WERI-Rb-1 (cell line): ENCODE data around the gene SHC2.

Source experiments
- DNase-seq: peaks from one replicate; pipeline ENCODE4 v3.0.0-alpha.2; 2020
- H3K27ac ChIP-seq: fragments of 250-450 bp; sonication (Bioruptor Pico); 2 replicates; pipeline ENCODE4 v1.5.1; 2020; ENCODE audit warnings: mild to moderate bottlenecking, moderate library complexity
- H3K27me3 ChIP-seq: fragments of 250-450 bp; sonication (Bioruptor Pico); 2 replicates; pipeline ENCODE4 v1.5.1; 2021; ENCODE audit warnings: mild to moderate bottlenecking, low read depth, moderate library complexity; ENCODE audit not compliant: insufficient read depth, severe bottlenecking
- H3K36me3 ChIP-seq: fragments of 250-450 bp; sonication (Bioruptor Pico); 2 replicates; pipeline ENCODE4 v1.5.1; 2020; ENCODE audit warnings: mild to moderate bottlenecking, moderate library complexity
- H3K4me3 ChIP-seq: 2 replicates; pipeline ENCODE4 v1.5.1; 2011; ENCODE audit warnings: low read depth, mild to moderate bottlenecking, control low read depth, low read length
- H3K9me3 ChIP-seq: fragments of 250-450 bp; sonication (Bioruptor Pico); 2 replicates; pipeline ENCODE4 v1.5.1; 2021; ENCODE audit warnings: mild to moderate bottlenecking, moderate library complexity; ENCODE audit not compliant: severe bottlenecking
- TF ChIP-seq, protein P1 (sequence below): IDR thresholded peaks from 2 replicates; pipeline ENCODE4 v1.5.1; 2011; ENCODE audit warnings: low read depth, mild to moderate bottlenecking, control low read depth, inconsistent platforms, low read length

The SHC2 gene

DNA sequence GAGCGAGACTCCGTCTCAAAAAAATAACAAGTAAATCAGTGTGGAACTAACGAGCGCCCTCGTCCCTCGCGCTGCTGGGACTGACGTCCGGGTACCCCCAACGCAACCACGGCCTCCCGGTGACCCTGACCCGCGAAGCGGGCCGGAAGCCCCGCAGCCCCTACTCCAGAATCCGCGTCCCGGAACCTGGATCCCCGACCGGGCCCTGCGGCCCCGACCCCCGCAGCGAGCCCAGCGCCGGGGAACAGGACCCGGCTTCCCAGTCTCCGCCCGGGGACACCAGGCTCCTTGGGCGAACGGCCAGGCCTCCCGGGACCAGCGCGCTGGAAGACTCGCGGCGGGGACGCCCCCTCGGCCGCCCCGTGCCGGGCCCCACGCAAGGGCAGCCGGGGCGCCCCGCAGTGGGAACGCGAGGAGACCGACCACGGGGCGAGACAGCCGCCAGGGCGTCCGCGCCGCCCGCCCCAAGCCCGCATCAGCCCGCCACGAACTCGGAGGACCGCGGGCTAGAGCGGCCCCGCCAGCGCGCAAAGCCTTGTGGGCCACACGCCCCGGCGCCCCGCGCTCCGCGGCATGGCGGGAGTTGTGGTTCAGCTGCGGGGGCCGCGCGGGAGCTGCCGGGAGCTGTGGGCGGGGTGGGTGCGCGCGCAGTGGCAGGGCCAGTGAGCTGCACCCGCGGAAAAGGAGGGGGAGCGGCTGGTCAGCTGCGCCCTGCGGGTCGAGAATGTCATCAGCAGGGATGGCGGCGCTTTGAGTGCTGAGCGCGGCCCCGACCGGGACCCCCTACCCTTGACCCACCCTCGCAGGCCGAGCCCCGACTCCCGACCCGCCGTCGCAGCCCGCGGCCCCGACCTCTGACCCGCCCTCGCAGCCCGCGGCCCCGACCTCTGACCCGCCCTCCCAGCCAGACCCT lies 27.9 kb upstream of the SHC2 start:
- peak overlapping the region; percentile 96 for H3K27ac ChIP-seq
- H3K27me3 ChIP-seq, result peaks cover 3% of the 10 kb centered on the region
- H3K9me3 ChIP-seq, result peaks cover 6% of the 10 kb centered on the region
- DNase-seq, result peak; percentile 97
- TF ChIP-seq, protein P1, sequence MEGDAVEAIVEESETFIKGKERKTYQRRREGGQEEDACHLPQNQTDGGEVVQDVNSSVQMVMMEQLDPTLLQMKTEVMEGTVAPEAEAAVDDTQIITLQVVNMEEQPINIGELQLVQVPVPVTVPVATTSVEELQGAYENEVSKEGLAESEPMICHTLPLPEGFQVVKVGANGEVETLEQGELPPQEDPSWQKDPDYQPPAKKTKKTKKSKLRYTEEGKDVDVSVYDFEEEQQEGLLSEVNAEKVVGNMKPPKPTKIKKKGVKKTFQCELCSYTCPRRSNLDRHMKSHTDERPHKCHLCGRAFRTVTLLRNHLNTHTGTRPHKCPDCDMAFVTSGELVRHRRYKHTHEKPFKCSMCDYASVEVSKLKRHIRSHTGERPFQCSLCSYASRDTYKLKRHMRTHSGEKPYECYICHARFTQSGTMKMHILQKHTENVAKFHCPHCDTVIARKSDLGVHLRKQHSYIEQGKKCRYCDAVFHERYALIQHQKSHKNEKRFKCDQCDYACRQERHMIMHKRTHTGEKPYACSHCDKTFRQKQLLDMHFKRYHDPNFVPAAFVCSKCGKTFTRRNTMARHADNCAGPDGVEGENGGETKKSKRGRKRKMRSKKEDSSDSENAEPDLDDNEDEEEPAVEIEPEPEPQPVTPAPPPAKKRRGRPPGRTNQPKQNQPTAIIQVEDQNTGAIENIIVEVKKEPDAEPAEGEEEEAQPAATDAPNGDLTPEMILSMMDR, result no peak
- peak overlapping the region; percentile 91 for H3K4me3 ChIP-seq
- peaks cover 3% of the 10 kb centered on the region; the same call in 1 of the 2 replicates for H3K36me3 ChIP-seq

DNA sequence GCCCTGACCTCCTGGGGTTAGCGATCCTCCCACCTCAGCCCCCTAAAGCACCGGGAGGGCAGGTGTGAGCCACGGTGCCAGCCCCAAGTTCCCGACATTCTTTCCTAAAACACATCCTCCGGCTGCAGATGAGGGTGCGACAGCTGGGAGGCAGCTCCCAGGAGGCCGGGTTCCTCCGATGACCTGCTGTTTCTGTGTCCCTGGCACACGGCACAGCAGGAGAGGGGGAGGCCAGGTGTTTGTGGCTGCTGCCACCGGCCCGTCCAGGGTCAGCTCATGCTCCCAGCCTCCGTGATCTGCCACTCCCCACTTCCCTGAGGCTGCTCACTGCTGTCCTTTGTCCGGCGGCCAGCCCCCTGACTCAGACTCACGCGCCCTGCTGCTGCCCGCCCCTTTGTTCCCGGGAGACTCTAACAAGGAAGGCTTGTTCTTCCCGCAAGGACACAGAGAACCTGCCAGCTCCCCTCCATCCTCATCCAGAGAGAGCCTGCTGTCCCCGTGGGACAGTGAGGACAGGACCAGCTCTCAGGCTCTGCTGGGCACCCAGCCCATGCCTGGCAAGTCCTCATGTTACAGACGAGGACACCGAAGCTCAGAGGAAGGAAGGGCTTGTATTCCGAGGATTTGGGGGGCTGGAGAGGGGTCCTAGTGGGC lies 24.9 kb upstream of the SHC2 start:
- TF ChIP-seq, protein P1, result no peak
- Histone ChIP-seq H3K27ac (no peak overlapping the region), H3K27me3 (peaks cover 3% of the 10 kb centered on the region), H3K36me3 (peaks cover 3% of the 10 kb centered on the region; the same call in 1 of the 2 replicates), H3K4me3 (no peak overlapping the region), H3K9me3 (no peaks in the 10 kb centered on the region)
- no peak for DNase-seq

DNA sequence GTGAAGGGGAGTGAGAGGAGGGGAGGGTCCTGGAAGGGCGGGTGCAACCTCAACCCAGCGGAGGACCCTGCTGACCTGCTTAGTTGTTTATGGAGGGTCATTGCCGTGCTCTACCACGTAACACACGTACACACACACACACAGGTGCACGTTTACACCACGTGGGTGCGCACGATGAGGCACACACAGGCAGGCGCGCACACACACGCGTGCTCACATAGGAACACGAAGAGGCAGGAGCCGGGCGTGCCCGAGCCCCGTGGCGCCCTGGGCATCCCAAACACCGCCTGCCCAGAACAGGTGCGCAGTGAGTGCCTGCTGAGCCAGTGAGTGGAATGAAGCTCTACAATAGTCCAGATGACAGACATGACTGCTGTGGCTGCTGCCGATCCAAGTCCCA lies 24.2 kb upstream of the SHC2 start:
- no peaks in the 10 kb centered on the region for H3K9me3 ChIP-seq
- no peak for DNase-seq
- H3K27me3 ChIP-seq, result peaks cover 3% of the 10 kb centered on the region
- no peak overlapping the region for H3K27ac ChIP-seq
- TF ChIP-seq, protein P1, result no peak
- H3K36me3 ChIP-seq, result peaks cover 3% of the 10 kb centered on the region; the same call in 1 of the 2 replicates
- no peak overlapping the region for H3K4me3 ChIP-seq

DNA sequence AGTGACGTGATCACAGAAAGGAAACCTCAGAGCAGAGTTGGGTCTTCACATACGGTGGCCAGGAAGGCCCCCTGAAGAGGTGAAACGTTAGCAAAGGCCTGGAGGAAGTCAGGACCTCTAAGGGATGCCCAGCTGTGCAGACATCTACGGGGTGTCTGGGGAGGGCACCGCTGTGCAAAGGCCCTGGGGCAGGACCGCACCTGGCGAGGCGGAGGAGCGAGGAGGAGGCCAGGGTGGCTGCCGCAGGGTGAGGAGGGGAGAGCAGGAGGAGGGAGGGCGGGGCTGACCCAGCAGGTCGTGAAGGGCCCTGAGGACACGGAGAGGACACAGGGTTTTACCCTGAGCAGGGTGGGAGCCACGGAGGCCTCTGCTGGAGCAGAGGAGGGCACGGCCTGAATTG lies 23.7 kb upstream of the SHC2 start:
- TF ChIP-seq, protein P1, result no peak
- H3K27ac ChIP-seq, result no peak overlapping the region
- H3K27me3 ChIP-seq, result peaks cover 3% of the 10 kb centered on the region
- H3K4me3 ChIP-seq, result no peak overlapping the region
- no peaks in the 10 kb centered on the region for H3K9me3 ChIP-seq
- H3K36me3 ChIP-seq, result peaks cover 3% of the 10 kb centered on the region; the same call in 1 of the 2 replicates
- DNase-seq, result no peak

DNA sequence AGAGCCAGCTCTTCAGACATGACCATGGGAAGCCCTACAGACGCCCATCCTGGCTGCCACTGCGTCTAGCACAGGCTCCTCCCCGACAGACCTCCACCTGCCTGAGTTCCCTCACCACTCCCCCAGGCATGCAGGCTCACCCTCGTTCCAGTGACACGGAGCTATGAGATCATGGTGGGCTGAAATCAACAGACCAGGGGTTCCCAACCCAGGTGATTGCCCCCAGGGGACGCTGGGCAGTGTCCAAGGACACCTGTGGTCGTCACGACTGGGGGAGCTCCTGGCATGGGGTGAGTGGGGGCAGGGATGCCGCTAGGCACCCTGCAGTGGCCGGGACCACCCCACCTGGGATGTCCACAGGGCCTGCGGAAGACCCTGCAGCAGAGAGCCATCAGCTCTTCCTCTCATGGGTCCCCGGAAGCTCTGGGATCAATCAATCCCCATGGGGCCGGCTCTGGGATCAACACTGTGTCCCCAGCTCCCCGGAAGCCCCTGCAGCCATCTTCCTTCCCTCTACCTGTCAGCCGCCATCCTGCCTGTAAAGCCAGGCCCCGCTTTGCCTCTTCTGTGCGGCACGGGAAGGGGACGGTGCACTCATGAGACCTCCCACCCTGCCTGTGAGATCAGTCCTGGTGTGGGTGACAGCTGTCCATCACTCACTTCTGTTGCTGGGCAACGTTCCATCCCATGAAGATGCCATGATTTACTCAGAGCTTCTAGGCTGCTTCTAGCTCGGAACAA lies 22.7 kb upstream of the SHC2 start:
- TF ChIP-seq, protein P1, result no peak
- Histone ChIP-seq H3K27ac (no peak overlapping the region), H3K4me3 (no peak overlapping the region), H3K36me3 (peaks cover under 1% of the 10 kb centered on the region; the same call in 1 of the 2 replicates), H3K27me3 (peaks cover 3% of the 10 kb centered on the region), H3K9me3 (no peaks in the 10 kb centered on the region)
- DNase-seq, result no peak
